GM12874 (cell line): ENCODE measurements around the gene UGT1A5.

Source experiments
- TF ChIP-seq, protein P1 (sequence below): IDR thresholded peaks from 2 replicates; pipeline ENCODE4 v1.5.1; 2011; ENCODE audit warnings: low read depth, mild to moderate bottlenecking, control low read depth, low read length, moderate library complexity; ENCODE audit not compliant: insufficient read depth

The UGT1A5 gene

DNA sequence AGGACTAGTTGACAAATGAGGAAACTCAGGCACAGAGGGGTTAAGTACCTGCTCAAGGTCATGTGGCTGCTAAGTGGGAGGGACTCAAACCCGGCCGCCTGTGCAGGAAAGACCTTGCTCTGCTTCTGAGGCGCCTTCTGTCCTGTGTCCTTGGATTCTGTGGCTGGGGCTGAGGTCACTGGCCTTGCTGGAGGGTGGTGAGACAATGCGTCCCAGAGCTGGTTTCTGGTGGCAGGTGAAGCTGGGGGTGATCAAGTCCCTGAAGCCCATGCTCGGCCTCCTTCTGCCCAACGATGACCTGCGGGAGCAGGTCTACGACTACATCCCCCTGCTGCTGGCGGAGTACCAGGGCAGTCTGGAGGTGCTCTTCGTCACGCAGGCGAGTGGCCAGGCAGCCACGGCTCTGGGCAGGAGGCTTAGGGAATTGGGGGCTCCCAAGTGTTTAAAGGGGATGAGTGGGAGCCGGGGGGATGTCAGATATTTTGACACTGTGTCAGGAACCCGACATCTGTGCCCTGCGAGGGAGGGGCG, 81.5 kb downstream of the UGT1A5 start:
- TF ChIP-seq, protein P1, sequence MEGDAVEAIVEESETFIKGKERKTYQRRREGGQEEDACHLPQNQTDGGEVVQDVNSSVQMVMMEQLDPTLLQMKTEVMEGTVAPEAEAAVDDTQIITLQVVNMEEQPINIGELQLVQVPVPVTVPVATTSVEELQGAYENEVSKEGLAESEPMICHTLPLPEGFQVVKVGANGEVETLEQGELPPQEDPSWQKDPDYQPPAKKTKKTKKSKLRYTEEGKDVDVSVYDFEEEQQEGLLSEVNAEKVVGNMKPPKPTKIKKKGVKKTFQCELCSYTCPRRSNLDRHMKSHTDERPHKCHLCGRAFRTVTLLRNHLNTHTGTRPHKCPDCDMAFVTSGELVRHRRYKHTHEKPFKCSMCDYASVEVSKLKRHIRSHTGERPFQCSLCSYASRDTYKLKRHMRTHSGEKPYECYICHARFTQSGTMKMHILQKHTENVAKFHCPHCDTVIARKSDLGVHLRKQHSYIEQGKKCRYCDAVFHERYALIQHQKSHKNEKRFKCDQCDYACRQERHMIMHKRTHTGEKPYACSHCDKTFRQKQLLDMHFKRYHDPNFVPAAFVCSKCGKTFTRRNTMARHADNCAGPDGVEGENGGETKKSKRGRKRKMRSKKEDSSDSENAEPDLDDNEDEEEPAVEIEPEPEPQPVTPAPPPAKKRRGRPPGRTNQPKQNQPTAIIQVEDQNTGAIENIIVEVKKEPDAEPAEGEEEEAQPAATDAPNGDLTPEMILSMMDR = no peak

DNA sequence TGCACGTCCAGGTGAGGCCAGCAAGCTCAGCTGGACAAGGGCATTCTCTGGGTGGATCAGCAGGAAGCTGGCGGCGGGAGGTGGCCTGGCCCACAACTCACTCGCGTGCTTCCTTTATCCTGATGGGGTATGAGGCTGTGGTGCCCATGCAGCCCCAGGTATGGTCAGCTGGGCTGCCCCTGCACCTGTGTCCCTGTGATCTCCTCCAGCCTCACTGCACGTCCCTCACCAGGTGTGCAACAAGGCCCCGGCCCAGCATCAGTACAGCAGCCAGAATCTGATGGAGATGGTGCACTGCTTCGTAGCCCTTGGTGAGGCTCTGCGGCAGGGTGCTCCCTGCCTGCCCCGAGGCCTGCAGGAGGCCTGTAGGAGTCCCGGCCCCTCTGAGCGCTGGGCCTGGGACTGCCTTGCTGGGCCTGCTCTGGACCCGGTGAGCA, 83.0 kb downstream of the UGT1A5 start:
- TF ChIP-seq, protein P1 = no peak

DNA sequence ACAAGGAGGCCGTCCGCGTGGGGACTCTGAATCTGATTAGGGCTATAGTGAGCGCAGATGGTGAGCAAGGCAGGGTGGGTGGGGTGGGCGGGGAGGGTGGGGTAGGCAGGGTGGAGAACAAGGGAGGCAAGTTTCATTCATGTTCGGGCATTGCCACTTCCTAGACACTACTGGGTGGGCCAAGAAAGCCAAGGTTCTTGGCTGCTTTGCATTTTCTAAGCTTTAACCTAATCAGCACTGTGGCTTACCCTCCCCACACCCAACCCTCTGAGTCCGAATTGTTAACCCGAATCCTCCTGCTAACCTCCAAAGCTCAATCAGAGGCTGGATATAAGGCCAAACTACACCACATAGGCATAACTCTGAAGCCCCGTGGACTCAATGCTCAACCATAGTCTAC, 83.5 kb downstream of the UGT1A5 start:
- TF ChIP-seq, protein P1 = no peak

DNA sequence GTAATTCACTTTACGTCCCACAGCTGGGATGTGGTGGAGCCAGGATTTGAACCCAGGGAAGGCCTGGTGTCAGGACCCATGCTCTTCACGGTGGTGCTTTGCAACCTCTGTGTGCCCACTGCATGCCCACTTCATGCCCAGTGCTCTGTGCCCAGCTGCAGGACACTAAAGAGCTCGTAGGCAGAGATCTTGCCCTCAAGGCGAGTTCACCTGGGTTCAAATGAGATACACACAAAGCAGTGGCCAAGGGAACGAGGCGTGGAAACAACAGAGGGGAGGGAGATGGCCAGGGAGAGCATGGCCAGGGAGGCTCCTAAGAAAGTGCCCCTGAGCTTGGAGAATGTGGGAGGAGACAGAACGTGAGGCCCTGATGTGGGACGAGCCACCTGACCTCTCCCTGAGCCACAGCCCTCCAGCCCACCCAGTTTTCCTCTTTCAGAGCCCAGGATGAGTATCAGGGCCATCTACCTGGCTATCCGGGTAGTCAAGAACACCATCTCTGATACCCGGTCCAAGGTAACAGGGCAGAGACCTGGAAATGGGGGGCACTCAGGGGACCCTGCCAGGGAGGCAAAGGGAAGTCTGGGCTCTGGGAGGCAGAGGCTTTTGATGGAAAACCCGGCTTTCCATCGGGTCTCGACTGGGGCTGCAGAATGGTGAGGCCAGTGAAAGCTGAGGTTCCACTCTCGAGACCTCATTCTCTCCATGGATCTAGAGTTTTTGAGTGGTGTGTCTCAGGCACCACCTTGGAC, 85.8 kb downstream of the UGT1A5 start:
- TF ChIP-seq, protein P1 = no peak

DNA sequence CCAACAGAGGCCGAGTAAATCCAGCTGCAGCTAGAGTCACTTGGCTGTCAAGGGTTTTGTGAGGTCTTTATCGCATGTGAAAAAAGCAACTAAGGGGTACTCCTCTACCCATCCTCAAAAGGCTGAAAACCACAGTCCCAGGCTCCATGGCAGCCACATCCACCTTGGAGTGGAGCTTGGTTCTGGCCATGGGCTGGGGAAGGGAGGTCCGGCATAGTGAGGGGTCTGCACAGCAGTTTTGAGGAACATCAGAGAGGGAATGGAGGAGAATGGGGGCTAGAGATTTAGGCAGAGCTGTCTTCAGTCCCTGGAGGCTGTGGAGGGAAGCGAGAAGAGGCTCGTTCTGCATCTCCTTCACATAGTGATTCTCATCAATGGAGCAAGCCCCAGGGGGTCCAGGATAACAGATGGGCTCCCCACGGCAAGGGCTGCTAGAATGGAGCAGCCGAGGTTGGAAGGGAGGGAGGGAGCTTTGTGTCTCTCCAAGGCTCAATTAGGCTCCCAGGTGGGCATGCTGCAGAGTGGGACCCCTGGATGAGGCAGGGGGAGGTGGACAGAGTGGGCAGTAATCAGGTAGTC, 86.5 kb downstream of the UGT1A5 start:
- TF ChIP-seq, protein P1 = no peak

DNA sequence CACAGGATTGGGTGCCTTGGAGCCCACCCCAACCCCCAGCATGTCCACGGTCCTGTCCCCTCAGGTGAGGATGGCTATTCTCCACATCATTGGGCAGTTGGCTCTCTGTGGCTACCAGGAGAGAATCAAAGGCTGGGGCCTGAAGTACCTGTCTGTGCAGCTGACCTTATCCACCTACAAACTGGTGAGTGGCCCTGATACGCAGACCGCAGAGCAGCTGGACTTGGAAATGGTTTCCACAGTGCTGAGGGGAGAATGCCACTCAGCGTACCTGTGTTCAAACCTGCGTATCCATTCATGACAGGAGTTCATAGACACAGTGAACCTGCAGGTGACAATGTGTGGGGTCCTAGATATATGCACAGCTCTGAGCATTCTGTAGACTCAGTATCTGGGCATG, 87.0 kb downstream of the UGT1A5 start:
- TF ChIP-seq, protein P1 = no peak

DNA sequence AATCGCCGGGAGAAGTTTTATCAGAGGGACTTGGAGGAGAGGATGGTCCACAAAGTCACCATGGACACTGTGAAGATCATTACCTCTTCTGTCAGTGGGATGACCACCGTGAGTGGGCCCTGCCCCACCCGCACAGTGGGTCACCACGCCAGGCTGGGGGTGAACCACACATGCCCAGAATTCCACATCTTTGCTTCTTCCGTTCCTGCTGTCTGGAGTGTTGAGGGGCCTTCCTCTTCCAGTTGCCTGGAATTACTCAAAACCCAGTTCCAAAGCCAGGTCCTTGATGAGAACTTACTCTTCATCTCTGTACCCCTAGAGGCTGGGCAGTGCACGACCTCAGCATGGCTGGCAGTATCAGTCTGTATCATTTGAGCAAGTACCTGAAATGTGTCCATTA, 87.5 kb downstream of the UGT1A5 start:
- TF ChIP-seq, protein P1 = no peak
